NCI-H748 (cell line): Measurements from ENCODE around the gene SPINK9.

Experiments used
- DNase-seq: peaks from one replicate; lab custom pipeline; 2025; ENCODE audit not compliant: unreplicated experiment; lab: John Stamatoyannopoulos, UW

The SPINK9 gene

DNA sequence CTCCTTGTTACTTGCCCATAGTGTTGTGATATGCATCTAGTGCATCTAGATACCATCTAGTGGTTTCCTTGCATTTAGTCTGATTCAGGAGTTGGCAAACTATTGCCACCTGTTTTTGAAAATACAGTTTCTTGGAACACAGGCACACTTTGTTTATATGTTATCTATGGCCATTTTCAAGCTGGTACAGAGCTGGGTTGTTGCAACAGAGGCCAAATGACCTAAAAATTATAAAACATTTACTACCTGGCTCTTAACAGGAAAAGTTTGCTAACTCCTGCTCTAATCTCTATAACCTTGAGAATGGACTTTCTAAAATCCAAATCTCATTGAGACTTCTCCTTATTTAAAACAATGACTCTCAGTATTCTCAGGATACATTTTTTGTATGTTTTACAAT lies 29.0 kb downstream of the SPINK9 start:
- DNase-seq = no peak

DNA sequence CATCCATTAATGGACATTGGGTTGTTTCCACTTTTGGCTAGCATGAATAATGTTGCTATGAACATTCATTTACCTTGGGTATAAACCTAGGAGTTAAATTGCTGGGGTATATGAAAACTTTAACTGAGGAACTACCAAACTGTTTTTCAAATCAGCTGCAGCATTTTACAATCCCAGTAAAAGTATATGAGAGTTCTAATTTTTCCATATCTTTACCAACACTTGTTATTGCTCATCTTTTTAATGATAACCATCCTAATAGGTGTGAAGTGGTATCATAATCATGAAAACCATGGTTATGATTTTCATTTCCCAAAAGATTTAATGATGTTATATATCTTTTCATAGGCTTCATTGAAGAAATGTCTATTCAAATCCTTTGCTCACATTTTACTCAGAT lies 32.9 kb downstream of the SPINK9 start:
- no peak for DNase-seq

DNA sequence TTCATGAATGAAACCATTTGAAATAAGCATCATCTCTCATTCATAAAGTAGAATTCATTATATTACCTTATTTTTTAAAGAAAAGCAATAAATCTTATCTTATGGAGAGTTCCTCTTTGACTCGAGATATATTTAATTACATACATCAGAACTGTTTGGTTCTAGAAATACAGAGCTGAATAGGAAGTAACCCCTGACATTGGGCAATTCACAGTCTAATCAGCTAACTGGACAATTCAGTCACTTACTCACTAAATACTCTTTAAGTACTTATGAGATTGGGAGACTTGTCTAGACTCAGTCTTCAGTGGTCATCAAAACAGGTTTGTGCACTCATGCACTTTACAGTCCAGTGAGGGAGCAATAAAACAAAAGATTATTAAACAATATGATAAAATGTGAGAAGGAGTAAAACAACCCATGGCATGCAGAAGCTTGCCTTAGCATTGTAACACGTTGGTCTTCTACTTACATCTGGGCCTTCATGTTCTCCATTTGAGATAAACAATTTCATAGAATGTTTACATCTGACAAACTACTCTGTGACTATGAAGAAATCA lies 36.9 kb downstream of the SPINK9 start:
- DNase-seq = no peak

DNA sequence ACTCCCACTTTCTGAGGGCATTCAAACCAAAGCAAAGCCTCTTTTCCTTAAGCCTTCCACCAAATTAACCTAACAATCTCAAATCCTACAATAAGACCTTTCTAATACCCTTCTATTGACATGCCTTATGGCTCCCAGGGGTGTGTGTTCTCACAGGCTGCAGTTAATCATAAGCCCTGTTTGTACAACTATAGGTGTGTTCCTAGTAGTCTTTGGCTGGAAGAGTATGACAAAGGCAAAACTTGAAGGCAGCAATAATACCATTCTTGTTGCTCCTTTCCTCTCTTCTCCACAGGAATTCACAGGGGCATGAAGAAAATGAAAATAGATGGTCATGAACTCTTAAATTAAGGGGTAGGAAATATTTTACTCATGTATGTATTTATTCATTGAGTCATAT lies 37.5 kb downstream of the SPINK9 start:
- DNase-seq = no peak

DNA sequence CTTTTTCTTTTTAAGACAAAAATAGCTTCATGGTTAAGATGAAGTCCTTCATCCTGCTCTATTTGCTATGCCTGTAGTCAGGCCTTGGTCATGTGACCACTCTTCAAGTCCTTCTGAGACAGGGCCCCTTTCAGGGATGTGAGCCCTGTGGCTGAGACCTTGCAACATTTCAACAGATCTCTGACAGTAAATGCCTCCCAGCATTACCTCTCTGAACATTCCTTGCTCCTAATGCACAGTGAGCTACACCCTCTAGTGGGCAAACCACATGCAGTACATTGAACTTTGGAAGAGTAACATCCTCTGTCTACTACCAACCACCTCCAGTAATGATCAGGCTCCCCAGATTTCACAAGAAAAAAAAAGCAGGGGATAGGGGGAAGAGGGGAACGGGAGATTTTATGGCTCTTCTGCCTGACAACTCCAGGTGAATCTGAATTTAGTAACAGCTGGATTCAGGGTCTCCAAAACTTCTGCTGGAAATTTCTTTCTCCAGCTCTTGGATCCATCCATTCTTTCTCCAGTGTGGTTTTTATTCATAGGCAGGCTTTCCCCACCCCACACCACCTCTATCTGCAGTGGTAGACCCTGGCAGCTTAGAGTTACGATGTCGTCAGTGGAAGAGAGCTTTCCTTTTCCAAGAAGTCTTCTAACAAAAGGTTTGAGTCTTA lies 39.5 kb downstream of the SPINK9 start:
- peak; percentile 74 for DNase-seq

DNA sequence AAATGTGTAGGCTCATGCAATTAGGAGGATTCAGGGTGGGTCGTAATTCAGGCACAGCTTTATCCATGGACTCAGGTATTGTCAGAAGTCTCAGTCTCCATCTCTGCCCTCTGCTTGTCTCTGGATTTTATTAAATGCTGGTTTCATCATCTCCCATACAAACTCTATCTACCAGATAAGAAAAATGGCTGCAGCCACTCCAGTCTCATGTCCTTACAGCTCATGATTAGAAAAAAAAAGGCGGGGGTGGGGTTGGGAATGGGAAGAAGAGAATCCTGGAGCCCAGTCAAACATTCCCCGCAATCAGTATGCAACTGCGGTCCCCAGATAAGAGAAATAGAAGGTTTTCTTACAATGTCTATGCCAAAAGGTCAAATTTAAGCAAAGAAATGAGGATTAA lies 40.8 kb downstream of the SPINK9 start:
- DNase-seq = no peak

DNA sequence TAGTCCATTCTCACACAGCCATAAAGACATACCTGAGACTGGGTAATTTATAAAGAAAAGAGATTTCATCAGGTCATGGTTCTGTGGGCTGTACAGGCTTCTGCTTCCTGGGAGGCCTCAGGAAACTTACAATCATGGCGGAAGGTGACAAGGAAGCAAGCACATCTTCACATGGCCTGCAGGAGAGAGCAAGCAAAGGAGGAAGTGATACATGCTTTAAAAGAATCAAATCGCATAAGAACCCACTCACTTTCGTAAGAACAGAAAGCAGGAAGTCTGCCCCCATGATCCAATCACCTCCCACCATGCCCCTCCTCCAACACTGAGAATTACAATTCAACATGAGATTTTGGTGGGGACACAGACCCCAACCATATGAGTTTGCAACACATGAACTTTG lies 43.3 kb downstream of the SPINK9 start:
- no peak for DNase-seq

DNA sequence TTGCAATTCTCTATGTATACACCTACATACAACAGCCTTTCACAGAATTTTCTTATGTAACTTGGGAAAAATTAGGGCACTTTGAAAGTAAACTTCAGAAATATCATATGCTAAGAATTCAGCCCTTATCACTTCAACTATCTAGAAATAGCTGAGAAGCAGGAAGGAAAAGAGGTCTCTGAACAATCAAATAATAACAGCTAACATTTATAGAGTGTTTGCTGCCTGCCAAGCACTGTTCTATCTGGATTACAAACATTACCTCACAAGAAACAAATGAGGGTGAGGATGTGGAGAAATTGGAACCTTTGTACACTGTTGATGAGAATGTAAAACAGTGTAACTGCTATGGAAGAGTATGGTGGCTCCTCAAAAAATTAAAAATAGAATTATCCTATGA lies 44.0 kb downstream of the SPINK9 start:
- DNase-seq = no peak

DNA sequence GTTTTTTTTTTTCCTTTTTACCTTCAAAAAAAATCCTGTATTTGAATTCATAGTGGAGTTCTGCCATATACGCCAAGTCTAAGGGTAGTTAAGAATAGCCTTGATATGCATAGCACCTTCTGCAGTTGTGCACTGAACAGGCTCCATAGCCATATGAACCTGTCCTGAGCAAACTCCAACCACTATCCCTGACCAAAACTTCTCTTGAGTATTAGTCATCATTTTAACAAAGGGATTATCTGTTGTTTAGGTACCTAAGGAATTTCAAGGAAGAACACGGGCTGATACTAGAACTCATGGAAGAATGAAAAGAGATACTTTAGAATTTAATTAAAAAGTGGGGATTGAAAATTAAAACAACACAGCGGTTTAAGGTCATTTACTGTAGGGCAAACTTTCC lies 46.5 kb downstream of the SPINK9 start:
- no peak for DNase-seq

DNA sequence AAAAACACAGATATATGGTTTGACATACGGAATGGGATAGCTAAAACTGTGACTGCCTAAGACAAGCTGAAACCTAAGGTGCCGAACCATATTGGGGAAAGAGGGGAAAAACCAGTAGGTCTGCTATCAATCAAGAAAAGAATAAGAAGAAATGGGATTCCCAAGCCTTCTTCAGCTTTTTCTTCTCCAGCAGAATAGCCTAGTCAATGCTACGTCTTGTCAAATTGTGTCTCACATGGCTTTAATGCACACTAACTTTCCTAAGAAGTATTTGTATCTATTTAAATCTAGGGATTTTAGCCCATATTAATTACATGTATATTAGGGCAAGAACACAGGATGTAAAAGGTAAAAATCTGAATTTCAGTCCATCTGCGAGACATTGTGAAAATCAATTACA lies 47.6 kb downstream of the SPINK9 start:
- no peak for DNase-seq

DNA sequence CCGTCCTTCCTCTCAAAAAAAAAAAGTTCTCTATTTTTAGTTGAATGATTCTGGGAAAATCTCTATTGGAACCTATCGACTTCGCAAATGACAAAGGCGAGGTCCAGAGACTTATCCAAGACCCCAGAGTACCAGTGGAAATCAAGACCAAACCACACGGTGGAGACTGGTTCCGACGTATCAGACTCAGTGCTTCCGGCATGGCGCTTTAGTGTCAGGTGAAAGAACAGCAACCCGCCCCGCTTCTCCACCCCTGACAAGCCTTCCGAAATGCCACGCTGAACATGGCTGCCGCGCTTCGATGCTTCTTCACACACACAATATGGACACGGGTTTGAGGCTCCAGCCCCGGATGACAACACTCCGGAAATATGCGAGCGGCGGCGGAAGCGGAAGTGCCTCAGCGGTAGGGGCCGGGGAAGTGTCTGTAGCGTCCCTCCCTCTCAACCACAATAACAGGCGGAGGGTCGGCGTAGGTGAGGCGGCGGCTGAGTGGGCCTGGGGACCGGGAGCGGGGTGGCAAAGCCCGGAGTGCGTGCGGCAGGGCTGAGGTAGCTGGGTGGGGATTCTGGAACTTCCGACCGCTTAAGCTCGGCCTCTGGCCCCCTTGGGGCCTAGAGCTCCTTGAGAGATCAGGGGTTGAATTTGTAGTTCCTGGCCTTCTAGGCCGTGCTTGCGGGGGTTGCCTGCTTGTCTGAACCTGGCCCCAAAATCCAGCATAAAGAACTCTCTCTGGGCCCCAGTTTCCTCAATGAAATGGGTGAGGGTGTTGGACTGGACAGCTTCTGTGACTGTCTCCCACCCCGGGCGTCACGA lies 48.4 kb downstream of the SPINK9 start, which contains the start of gene FBXO38:
Gene FBXO38 (plus strand): TSS at position 395 of the 816 bp plus-strand sequence. CDS start 10,819 bp downstream, outside the sequence.
- peak; percentile 98 for DNase-seq

DNA sequence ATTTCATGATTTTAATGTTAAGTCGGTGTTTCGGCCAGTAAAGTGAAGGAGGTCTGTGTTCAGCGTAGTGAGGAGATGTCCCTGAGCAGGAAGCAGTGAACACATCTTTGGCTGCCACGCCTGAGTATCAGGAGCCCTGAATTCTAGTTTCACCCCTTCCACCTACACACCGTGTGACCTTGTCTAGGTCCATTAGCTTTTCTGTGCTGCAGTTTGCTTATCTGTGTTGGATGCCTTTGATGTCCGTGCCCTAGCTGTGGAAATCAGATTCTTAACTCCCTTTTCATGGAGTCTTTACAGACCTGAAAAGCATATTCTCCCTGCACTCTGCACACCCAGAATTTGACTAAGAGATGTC lies 49.0 kb downstream of the SPINK9 start:
- DNase-seq = no peak

DNA sequence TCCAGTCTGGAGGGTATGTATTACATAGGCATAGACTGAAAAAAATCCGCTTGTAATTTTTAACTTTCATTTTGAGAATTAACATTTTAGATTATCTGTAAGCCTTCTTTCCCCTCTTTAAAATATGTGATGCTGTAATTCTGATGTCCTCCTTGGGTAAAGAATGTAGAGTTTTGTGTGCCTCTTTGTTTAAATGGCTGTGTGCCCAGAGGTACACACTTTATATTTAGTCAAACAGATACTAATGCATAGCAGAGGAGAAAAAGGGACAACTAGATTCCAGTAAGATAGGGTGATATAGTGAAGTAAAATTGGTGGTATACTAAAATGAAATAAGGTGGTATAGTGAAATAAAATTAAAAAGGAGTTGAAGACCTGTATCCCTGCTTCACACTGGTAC lies 49.7 kb downstream of the SPINK9 start:
- DNase-seq = no peak

DNA sequence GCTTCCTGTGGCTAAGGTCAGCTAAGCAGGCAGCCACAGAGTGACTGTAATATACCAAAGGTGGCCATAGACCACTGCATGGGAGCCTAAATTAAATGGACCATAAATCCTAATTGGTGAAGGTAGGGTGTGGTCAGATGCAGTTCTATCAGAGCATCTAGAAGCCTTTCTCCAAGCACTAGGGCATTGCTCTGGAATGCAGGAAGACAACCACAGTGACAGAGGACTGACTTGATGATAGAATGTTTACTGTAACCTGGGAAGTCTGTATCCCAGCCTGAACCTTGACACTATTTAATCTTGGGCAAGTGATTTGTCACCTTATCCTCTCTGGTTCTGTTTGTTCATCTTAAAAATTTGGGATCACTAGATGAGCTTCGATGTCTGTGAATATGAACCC lies 50.7 kb downstream of the SPINK9 start:
- DNase-seq = no peak

DNA sequence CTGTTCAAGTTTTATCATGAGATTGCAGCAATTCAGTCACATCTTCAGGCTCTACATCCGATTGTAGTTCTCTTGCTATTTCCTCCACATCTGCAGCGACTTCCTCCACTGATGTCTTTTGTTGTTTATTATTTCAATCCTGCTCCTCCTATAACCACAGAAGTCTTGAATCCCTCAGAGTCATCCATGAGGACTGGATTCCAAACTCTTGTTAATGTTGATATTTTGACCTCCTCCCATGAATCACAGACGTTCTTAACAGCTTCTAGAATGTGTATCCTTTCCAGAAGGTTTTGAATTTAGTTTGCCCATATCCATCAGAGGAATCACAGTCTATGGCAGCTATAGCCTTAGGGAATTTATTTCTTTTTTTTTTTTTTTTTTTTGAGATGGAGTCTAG lies 52.0 kb downstream of the SPINK9 start:
- DNase-seq = no peak

DNA sequence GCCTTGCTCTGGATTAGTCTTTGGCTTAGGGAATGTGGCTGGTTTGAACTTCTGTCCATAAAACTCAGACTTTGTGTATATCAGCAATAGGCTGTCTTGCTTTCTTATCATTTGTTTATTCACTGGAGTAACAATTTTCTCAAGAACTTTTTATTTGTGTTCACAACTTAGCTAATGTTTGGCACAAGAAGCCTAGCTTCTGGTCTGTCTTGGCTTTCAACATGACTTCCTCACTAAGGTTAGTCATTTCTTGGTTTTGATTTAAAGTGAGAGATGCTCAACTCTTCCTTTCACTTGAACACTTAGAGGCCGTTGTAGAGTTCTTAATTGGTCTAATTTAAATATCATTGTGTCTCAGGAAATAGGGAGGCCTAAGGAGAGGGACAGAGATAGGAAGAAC lies 53.3 kb downstream of the SPINK9 start:
- no peak for DNase-seq
